NOMO-1 treated with DMSO at 0.1 percent for 48 hours (cell line): Measurements from ENCODE around the gene SEMA6B.

Experiments used
- DNase-seq: peaks from one replicate; lab custom pipeline; 2025; ENCODE audit not compliant: unreplicated experiment; lab: John Stamatoyannopoulos, UW

Gene SEMA6B

DNA sequence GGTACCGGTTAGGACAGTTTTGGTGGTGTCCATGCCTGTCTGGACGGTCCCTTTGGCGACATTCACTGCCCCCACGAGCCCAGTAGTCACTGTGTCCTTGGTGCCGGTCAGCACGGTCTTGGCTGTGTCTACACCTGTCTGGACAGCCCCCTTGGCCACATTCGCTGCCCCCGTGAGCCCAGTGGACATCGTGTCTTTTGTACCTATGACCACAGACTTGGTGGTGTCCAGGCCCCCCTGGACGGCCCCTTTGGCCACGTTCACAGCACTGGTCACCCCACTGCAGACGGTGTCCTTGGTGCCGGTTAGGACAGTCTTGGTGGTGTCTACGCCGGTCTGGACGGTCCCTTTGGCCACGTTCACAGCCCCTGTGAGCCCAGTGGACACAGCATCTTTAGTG is 47.4 kb downstream of the SEMA6B start:
- DNase-seq: no peak

GRCh38 chr19:4511300-4512054 is 48.0 kb downstream of the SEMA6B start:
- no peak for DNase-seq

- no peak for DNase-seq
Observed at GRCh38 chr19:4510435-4511255, 48.8 kb downstream of the SEMA6B start.

DNA sequence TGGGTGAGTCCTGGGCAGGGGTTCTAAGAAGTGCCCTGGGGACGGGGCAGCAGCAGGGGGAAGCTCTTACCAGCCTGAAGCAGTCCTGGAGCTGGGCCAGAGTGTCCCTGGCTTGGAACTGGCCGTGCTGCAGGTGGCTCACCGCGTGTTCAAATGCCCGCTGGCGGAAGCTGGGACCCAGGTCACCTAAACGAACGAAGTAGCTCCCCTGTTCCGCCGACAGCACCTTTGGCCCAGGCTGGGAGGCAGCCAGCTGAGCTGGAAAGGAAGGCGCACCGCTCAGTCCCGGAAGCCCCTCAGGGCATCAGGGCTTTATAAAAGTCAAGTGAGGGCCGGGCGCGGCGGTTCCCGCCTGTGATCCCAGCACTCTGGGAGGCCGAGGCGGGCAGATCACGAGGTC is 50.8 kb downstream of the SEMA6B start:
- DNase-seq: no peak

DNA sequence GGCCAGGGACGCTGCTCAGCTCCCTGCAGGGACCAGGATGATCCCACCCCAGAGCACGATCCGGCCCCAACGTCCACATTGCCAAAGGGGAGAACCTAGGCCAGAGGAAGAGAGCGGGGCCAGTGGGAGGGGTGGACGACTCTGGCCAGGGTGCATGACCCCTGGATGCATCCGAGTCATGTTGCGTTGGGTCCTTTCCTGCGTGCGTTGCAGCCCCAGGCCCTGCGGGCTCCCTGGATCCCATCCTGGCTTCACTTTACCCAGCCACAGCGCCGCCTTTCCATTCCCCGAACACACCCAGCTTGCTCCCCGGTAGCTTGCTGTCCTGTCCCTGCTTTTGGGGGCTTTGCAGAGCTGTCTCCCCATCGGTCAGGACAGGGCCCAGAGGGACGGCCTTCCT is 51.7 kb downstream of the SEMA6B start:
- DNase-seq: no peak

GRCh38 chr19:4507150-4507452 is 52.4 kb downstream of the SEMA6B start:
- no peak for DNase-seq

DNA sequence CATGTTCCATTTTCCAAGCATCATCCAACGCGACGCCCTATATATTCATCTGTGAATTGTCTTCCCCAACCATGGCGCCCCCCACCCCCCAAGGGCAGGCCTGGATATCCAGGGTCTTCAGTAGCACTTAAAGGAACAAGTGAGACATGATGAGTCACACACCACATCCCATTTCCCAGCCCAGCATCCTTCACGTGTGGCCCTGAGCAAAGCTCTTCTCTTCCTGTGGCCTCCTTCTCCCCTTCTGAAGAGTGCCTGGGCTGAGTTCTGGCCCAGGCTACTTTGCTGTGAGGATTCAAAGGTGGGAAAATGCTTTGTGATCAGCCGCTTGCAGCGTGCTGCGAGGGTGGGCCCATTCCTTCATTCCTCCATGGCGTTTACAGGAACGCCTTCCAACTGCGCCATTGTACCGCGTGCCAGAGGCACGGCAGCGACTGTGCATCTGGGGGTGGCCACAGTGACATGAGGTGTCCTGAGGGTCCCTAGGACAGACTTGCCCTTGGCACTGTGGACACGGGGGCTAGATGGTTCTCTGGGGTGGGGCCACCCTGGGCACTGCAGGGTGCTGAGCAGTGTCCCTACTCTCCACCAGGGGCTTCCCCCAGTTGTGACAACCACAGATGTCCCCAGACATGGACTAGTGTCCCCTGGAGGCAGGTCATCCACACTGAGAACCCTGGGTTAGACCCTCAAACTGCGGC is 52.9 kb downstream of the SEMA6B start:
- DNase-seq: no peak

DNA sequence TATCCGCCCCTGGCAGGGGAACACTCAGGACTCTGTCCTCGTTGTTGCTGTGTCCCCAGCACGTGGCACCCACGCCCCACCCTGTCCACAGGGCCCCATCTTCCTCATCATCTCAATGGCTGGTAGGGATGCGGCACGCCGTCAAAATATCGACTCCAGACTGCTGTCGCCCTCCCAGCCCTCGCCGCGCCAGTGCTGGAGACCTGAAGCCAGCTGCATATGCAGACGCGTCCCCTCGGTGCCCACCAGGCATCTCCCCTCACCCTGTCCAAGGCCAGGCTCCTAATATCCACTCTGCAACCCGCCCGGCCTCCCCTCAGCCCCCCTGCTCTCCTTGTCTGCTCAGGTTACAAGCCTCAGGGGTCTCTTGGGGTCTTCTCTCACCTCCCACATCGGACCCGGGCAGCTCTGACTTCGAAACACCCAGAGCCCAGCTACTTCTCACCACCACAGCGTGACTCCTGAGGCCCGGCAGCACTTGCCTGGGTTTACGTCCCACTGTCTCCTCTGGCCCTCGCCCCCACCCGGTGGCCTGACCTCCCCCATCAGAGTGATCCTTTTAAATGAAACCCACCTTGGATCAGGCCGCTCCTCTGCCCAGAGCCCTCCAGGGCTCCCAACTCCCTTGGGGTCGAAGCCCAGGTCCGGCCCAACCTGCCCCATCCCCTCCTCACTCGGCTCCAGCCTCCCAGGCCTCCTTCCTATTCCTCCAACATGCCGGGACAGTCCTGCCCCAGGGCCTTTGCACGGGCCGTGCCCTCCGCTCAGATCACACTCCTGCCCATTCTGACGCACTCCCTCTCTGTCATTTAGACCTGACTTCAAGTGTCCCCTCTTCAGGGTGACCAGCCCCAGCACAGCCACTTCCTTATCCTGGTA is 53.7 kb downstream of the SEMA6B start:
- no peak for DNase-seq

DNA sequence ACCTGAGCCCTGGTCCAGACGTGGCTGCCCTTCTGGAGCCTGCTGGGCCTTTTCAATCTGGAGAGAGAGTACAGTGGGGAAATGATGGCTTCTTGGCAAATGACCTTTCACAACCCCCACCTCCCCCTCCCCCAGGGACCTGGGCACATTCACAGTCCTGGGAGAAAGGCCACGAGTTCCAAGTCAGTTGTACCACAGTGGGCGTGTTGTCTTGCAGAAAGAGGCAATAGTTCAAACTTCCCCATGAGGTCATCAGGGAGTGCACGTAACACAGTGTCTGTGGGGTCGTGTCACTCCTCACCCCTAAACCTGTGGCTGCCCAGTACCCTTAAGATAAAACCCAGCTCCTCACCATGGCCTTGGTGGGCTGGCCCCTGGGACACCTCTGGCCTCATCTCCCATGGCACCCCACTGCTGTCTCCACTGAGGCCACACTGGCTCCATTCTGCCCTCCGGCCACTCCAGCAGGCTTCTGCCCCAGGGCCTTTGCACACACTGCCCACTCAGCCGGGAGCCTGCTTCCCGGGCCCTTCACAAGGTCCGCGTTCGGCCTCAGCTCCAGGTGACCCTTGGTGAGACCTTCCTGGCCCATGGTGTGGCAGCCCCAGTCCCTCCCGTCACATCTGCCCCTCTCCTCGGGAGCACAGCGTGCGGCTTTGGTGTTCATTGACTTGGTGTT is 54.5 kb downstream of the SEMA6B start:
- DNase-seq: no peak

DNA sequence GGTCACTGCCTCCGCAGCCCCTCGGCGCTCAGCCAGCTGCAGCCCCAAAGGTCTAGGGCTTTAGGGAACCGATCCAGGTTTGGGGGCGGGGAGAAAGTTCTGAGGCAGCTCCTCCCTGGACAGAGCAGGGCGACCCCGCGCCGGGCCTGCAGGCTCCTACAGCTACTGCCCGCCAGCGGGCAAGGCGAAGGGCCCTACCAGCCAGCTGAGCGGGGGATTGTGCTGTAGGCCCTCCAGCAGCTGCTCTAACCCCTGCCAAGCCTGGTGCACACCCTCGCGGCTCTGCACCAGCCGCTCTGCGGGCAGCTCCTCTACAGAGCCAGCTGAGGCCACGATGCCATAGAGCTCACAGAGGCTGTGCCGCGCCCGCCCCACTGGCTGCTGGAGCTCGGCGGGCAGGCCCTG is 55.2 kb downstream of the SEMA6B start:
- no peak for DNase-seq

- no peak for DNase-seq
Observed at GRCh38 chr19:4503825-4504170, 55.7 kb downstream of the SEMA6B start.

- DNase-seq: no peak
Observed at GRCh38 chr19:4503132-4503824, 56.2 kb downstream of the SEMA6B start.

GRCh38 chr19:4502282-4503131 is 57.0 kb downstream of the SEMA6B start:
- no peak for DNase-seq

- DNase-seq: no peak
Observed at GRCh38 chr19:4501691-4502090, 57.8 kb downstream of the SEMA6B start.

- DNase-seq: no peak
Observed at GRCh38 chr19:4500841-4501591, 58.5 kb downstream of the SEMA6B start.

- DNase-seq: no peak
Observed at GRCh38 chr19:4499855-4500254, 59.6 kb downstream of the SEMA6B start.

DNA sequence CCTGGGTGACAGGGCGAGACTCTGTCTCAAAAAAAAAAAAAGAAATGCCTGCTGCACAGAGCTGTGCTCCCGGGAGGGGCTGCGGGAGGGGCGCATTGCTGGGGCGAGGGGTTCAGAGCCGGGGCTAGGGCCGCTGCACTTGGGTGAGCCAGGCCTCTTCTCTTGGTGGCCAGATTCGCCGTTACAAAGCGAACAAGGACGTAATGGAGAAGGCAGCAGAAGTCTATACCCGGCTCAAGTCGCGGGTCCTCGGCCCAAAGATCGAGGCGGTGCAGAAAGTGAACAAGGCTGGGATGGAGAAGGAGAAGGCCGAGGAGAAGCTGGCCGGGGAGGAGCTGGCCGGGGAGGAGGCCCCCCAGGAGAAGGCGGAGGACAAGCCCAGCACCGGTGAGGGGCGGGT is 60.2 kb downstream of the SEMA6B start:
- no peak for DNase-seq

DNA sequence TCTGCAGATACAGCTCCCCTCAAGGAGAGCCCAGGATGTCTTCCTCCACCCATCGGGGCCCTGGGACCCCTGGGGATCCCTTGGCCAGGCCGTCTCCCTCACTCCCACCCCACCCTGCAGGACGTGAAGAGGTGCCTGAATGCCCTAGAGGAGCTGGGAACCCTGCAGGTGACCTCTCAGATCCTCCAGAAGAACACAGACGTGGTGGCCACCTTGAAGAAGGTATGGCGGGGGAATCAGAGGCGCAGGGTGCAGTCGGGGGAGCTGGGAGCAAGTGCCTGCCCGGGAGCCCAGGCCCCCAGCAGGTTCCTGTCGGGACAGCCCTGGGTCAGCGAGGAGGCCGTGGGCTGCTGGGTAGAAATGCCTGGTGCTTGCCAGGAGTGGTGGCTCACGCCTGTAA is 60.8 kb downstream of the SEMA6B start:
- no peak for DNase-seq
